Sigmoid colon (tissue), 7 donors: ENCODE measurements around the gene SPOCK1. TPM values are rescaled to one million over a fixed set of nuclear protein-coding genes. Genes with fewer than 3 reads are reported as not detected.
A peak's percentile ranks its signal among the peaks of the same experiment; 100 is the strongest.

Source experiments
- DNase-seq: peaks from one replicate; pipeline ENCODE4 v3.0.0-alpha.2; 2019
- H3K27ac ChIP-seq, 4 donors: fragments of 200-600 bp; sonication (generic); one replicate each; pipeline ENCODE4 v1.5.1; 2016 to 2019; ENCODE audit warnings: mild to moderate bottlenecking in 1 of 4
- H3K27me3 ChIP-seq, 3 donors: fragments of 200-600 bp; sonication (generic); one replicate each; pipeline ENCODE4 v1.5.1; 2019; ENCODE audit warnings: mild to moderate bottlenecking in 1 of 3
- H3K36me3 ChIP-seq, 4 donors: fragments of 200-600 bp; sonication (generic); one replicate each; pipeline ENCODE4 v1.5.1; 2016 to 2019
- H3K4me1 ChIP-seq, 4 donors: fragments of 200-600 bp; sonication (generic); one replicate each; pipeline ENCODE4 v1.5.1; 2017 to 2019
- H3K4me3 ChIP-seq, 4 donors: fragments of 200-600 bp; sonication (generic); one replicate each; pipeline ENCODE4 v1.5.1; 2017 to 2019; ENCODE audit warnings: mild to moderate bottlenecking in 2 of 4, moderate library complexity in 1 of 4
- H3K9me3 ChIP-seq, 4 donors: fragments of 200-600 bp in 3 of 4; sonication (generic) in 3 of 4; one replicate each; pipeline versions ENCODE4 v1.5.1 to v1.6.1; 2013 to 2019
- CTCF ChIP-seq, 4 experiments: fragments of 450-650 bp in 3 of 4; fragments of 200-600 bp in 1 of 4; IDR thresholded peaks; one replicate each; pipeline ENCODE4 v1.5.1; 2016 to 2019; ENCODE audit warnings: antibody characterized with exemption in 4 of 4, mild to moderate bottlenecking in 3 of 4, moderate library complexity in 2 of 4
- EP300 ChIP-seq, 4 donors: sonication (generic); formaldehyde crosslinking; IDR thresholded peaks; one replicate each; pipeline ENCODE4 v1.6.1; 2017; ENCODE audit warnings: antibody characterized with exemption in 4 of 4
- POLR2A ChIP-seq, 2 donors: fragments of 450-650 bp; IDR thresholded peaks; one replicate each; pipeline ENCODE4 v1.6.1; 2016; ENCODE audit warnings: antibody characterized with exemption in 2 of 2, mild to moderate bottlenecking in 2 of 2, moderate library complexity in 2 of 2
- POLR2AphosphoS5 ChIP-seq, 4 donors: sonication (generic); formaldehyde crosslinking; IDR thresholded peaks; one replicate each; pipeline ENCODE4 v1.6.1; 2017; ENCODE audit warnings: antibody characterized with exemption in 4 of 4
- WGBS, 2 donors: extraction: QIAGEN DNeasy Blood & Tissue Kit; methylation state at CpG; one replicate each; pipeline ENCODE4 v1.1.7; 2013; 5-methylcytosine and 5-hydroxymethylcytosine counted together
- intact Hi-C: fragments of 100-400 bp; cut with DNase I; formaldehyde crosslinking; loops from one replicate; pipeline ENCODE4 v1.15.1; 2023
- polyA plus RNA-seq, 3 donors: library from polyadenylated mRNA; stranded (reverse); fragments of 200-250 nt; gene quantifications; one replicate each; pipeline ENCODE4 v1.2.3, GENCODE V29; 2013
- total RNA-seq, 4 donors: library from RNA; depleted of rRNA; stranded (reverse); fragments of >200 nt; gene quantifications; one replicate each; pipeline ENCODE4 v1.1.0, GENCODE V29; 2016
- donor health status: healthy with polysubstance abuse.
- donor health status: Bipolar disorder and iron deficiency.
- donor health status: healthy.

The SPOCK1 gene
- total and polyA plus RNA-seq, 7 donors = 2.4 to 104 (median 33.4) TPM

- H3K36me3 ChIP-seq = no peaks in the 10 kb centered on the region
- WGBS, 2 donors = 87 to 94% methylated on average over 6 of the region's 6 CpGs
- intact Hi-C loops = no loop called here
- H3K4me3 ChIP-seq = no peak overlapping the region
- TF ChIP-seq EP300 (IDR thresholded peaks at IDR 0.05) = no peak
- TF ChIP-seq CTCF (IDR thresholded peaks at IDR 0.05) = no peak
- no peak for TF ChIP-seq POLR2A (IDR thresholded peaks at IDR 0.05)
- no peak for TF ChIP-seq POLR2AphosphoS5 (IDR thresholded peaks at IDR 0.05)
- peaks cover 0 to 13% (median 6%) of the 10 kb centered on the region in 4 donors for H3K4me1 ChIP-seq
- DNase-seq = no peak
- H3K9me3 ChIP-seq = no peaks in the 10 kb centered on the region
- no peaks in the 10 kb centered on the region for H3K27me3 ChIP-seq
- no peak overlapping the region for H3K27ac ChIP-seq
Observed at GRCh38 chr5:137082951-137083350, 416.2 kb downstream of the SPOCK1 start.

GRCh38 chr5:137078171-137078665 is 420.9 kb downstream of the SPOCK1 start:
- H3K9me3 ChIP-seq = no peaks in the 10 kb centered on the region
- H3K36me3 ChIP-seq = no peaks in the 10 kb centered on the region
- no peak for DNase-seq
- no peak for TF ChIP-seq EP300 (IDR thresholded peaks at IDR 0.05)
- no peak for TF ChIP-seq POLR2AphosphoS5 (IDR thresholded peaks at IDR 0.05)
- no peak for TF ChIP-seq CTCF (IDR thresholded peaks at IDR 0.05)
- TF ChIP-seq POLR2A (IDR thresholded peaks at IDR 0.05) = no peak
- H3K4me3 ChIP-seq = no peak overlapping the region
- H3K27ac ChIP-seq = no peak overlapping the region
- 48 to 58% methylated on average over 7 of the region's 7 CpGs for WGBS, 2 donors
- H3K4me1 ChIP-seq = peaks cover 0 to 2% (median 0%) of the 10 kb centered on the region in 4 donors
- intact Hi-C loops = no loop called here
- no peaks in the 10 kb centered on the region for H3K27me3 ChIP-seq

- H3K4me1 ChIP-seq = peaks cover 0 to 21% (median 13%) of the 10 kb centered on the region in 4 donors
- intact Hi-C loops = no loop called here
- no peak overlapping the region for H3K4me3 ChIP-seq
- H3K9me3 ChIP-seq = no peaks in the 10 kb centered on the region
- DNase-seq = no peak
- H3K27me3 ChIP-seq = no peaks in the 10 kb centered on the region
- WGBS, 2 donors = 52 to 53% methylated on average over 7 of the region's 7 CpGs
- no peaks in the 10 kb centered on the region for H3K36me3 ChIP-seq
- no peak overlapping the region for H3K27ac ChIP-seq
- TF ChIP-seq POLR2A (IDR thresholded peaks at IDR 0.05) (no peak), POLR2AphosphoS5 (IDR thresholded peaks at IDR 0.05) (no peak), EP300 (IDR thresholded peaks at IDR 0.05) (no peak), CTCF (IDR thresholded peaks at IDR 0.05) (no peak)
Observed at GRCh38 chr5:137075163-137075970, 423.8 kb downstream of the SPOCK1 start.

- WGBS, 2 donors = 57 to 65% methylated on average over 3 of the region's 3 CpGs
- no peak for DNase-seq
- TF ChIP-seq EP300 (IDR thresholded peaks at IDR 0.05) (no peak), POLR2AphosphoS5 (IDR thresholded peaks at IDR 0.05) (no peak), POLR2A (IDR thresholded peaks at IDR 0.05) (no peak), CTCF (IDR thresholded peaks at IDR 0.05) (no peak)
- Histone ChIP-seq H3K27me3 (no peaks in the 10 kb centered on the region), H3K4me3 (no peak overlapping the region), H3K9me3 (no peaks in the 10 kb centered on the region), H3K27ac (peak overlapping the region; percentile 44 to 71 (median 62)), H3K36me3 (no peaks in the 10 kb centered on the region), H3K4me1 (peaks cover 0 to 21% (median 13%) of the 10 kb centered on the region in 4 donors)
- intact Hi-C loops = no loop called here
Observed at GRCh38 chr5:137073189-137073588, 425.9 kb downstream of the SPOCK1 start.
